Activated CD4-positive, alpha-beta T cell treated with anti-CD3 and anti-CD28 coated beads, Interleukin-2, amount 10 ng/mL, durations not matched to agents 7 days and 5 days (primary cell): ENCODE data around the gene EPHA2. TPM values are rescaled to one million over a fixed set of nuclear protein-coding genes. Genes with fewer than 3 reads are reported as not detected.

Experiments used
- CTCF ChIA-PET: fragments of 350-600 bp; sonication (Branson Sonifier 250); formaldehyde crosslinking; loops from one replicate; lab custom pipeline; 2021; ENCODE audit warnings: antibody characterized with exemption; lab: Charles Lee
- POLR2A ChIA-PET: fragments of 350-600 bp; sonication (Branson Sonifier 250); formaldehyde crosslinking; loops from one replicate; lab custom pipeline; 2021; ENCODE audit warnings: antibody characterized with exemption; lab: Charles Lee
- DNase-seq: peaks from one replicate; pipeline ENCODE4 v3.0.0-alpha.2; 2020
- H3K27ac Mint-ChIP-seq: one replicate; pipeline ENCODE4 v1.8.0; 2021; ENCODE audit warnings: mild to moderate bottlenecking, moderate library complexity, mixed read lengths
- H3K27me3 Mint-ChIP-seq: one replicate; pipeline ENCODE4 v1.8.0; 2021; ENCODE audit warnings: mixed read lengths
- H3K36me3 Mint-ChIP-seq: one replicate; pipeline ENCODE4 v1.8.0; 2021; ENCODE audit warnings: low read depth, mixed read lengths
- H3K4me1 Mint-ChIP-seq: one replicate; pipeline ENCODE4 v1.8.0; 2021; ENCODE audit warnings: mixed read lengths
- H3K4me3 Mint-ChIP-seq: one replicate; pipeline ENCODE4 v1.8.0; 2021; ENCODE audit warnings: mild to moderate bottlenecking, moderate library complexity, mixed read lengths
- H3K9me3 Mint-ChIP-seq: one replicate; pipeline ENCODE4 v1.8.0; 2021; ENCODE audit warnings: mixed read lengths
- total RNA-seq, 2 experiments: library from RNA; stranded (reverse); gene quantifications; one replicate each; pipeline ENCODE4 v1.2.3, GENCODE V29; 2021

The EPHA2 gene
- total RNA-seq, 2 experiments from 2014 or later = not detected

GRCh38 chr1:16150508-16150907 is 5.4 kb downstream of the EPHA2 start:
- ChIA-PET CTCF (no interaction called here), POLR2A (no interaction called here)
- no peak for DNase-seq
- Mint-ChIP-seq H3K4me1 (peaks cover 7% of the 10 kb centered on the region), H3K4me3 (no peak overlapping the region), H3K27ac (no peak overlapping the region), H3K9me3 (no peaks in the 10 kb centered on the region), H3K27me3 (peaks cover 26% of the 10 kb centered on the region), H3K36me3 (no peaks in the 10 kb centered on the region)

- ChIA-PET POLR2A (no interaction called here), CTCF (no interaction called here)
- Mint-ChIP-seq H3K9me3 (no peaks in the 10 kb centered on the region), H3K36me3 (no peaks in the 10 kb centered on the region), H3K27ac (no peak overlapping the region), H3K4me3 (no peak overlapping the region), H3K4me1 (peaks cover 5% of the 10 kb centered on the region), H3K27me3 (peaks cover 22% of the 10 kb centered on the region)
- DNase-seq = no peak
Observed at GRCh38 chr1:16149702-16150488, 6.0 kb downstream of the EPHA2 start.

DNA sequence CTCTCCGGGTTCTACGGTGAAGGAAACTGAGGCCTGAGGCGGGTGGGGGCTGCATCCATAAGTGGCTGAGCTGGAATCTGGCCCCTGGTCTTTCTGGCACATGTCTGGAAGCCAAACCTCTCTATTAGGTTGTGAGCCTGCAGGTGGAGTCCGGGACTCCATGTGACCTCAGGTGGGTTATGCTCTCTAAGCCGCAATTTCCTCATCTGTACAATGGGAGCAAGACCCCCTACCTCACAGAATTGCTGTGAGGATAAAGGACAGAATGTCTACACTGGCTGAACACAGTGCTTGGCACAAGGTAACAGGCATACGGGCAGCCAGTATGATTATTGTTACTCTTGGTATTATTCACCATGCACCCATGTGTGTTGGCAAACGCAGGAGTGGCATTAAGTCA is 6.7 kb downstream of the EPHA2 start:
- no peak for DNase-seq
- ChIA-PET CTCF (no interaction called here), POLR2A (no interaction called here)
- Mint-ChIP-seq H3K4me1 (peaks cover 1% of the 10 kb centered on the region), H3K4me3 (no peak overlapping the region), H3K9me3 (no peaks in the 10 kb centered on the region), H3K27ac (no peak overlapping the region), H3K27me3 (peaks cover 17% of the 10 kb centered on the region), H3K36me3 (no peaks in the 10 kb centered on the region)

- POLR2A ChIA-PET = no interaction called here
- no peak for DNase-seq
- Mint-ChIP-seq H3K27ac (no peak overlapping the region), H3K4me3 (no peak overlapping the region), H3K9me3 (no peaks in the 10 kb centered on the region), H3K4me1 (no peaks in the 10 kb centered on the region), H3K27me3 (peaks cover 13% of the 10 kb centered on the region), H3K36me3 (no peaks in the 10 kb centered on the region)
- CTCF ChIA-PET = interaction anchor here (0.5 to 1.2 kb wide), 2 partner anchors 84 to 292 kb away, joined by 3 to 4 read pairs; no protein-coding TSS in a partner anchor
Observed at GRCh38 chr1:16148329-16149092, 7.4 kb downstream of the EPHA2 start.

GRCh38 chr1:16147156-16147926 is 8.5 kb downstream of the EPHA2 start:
- H3K4me1 Mint-ChIP-seq = no peaks in the 10 kb centered on the region
- no peak overlapping the region for H3K4me3 Mint-ChIP-seq
- H3K9me3 Mint-ChIP-seq = no peaks in the 10 kb centered on the region
- no peak for DNase-seq
- POLR2A ChIA-PET = interaction anchor here (0.5 kb wide), 1 partner anchor 21 kb away, joined by 3 read pairs; no protein-coding TSS in a partner anchor
- no peaks in the 10 kb centered on the region for H3K36me3 Mint-ChIP-seq
- CTCF ChIA-PET = interaction anchor here (0.5 to 1.3 kb wide), 4 partner anchors 28 to 291 kb away, joined by 3 to 5 read pairs (median 4); no protein-coding TSS in a partner anchor
- peaks cover 8% of the 10 kb centered on the region for H3K27me3 Mint-ChIP-seq
- H3K27ac Mint-ChIP-seq = no peak overlapping the region

- Mint-ChIP-seq H3K4me3 (no peak overlapping the region), H3K27ac (no peak overlapping the region), H3K27me3 (peaks cover 5% of the 10 kb centered on the region), H3K36me3 (no peaks in the 10 kb centered on the region), H3K9me3 (no peaks in the 10 kb centered on the region), H3K4me1 (no peaks in the 10 kb centered on the region)
- no peak for DNase-seq
- ChIA-PET POLR2A (interaction anchor here (0.5 kb wide), 1 partner anchor 21 kb away, joined by 3 read pairs; no protein-coding TSS in a partner anchor), CTCF (interaction anchor here (0.5 to 1.3 kb wide), 2 partner anchors 35 to 292 kb away, joined by 3 to 5 read pairs; no protein-coding TSS in a partner anchor)
Observed at GRCh38 chr1:16146279-16147155, 9.4 kb downstream of the EPHA2 start.

DNA sequence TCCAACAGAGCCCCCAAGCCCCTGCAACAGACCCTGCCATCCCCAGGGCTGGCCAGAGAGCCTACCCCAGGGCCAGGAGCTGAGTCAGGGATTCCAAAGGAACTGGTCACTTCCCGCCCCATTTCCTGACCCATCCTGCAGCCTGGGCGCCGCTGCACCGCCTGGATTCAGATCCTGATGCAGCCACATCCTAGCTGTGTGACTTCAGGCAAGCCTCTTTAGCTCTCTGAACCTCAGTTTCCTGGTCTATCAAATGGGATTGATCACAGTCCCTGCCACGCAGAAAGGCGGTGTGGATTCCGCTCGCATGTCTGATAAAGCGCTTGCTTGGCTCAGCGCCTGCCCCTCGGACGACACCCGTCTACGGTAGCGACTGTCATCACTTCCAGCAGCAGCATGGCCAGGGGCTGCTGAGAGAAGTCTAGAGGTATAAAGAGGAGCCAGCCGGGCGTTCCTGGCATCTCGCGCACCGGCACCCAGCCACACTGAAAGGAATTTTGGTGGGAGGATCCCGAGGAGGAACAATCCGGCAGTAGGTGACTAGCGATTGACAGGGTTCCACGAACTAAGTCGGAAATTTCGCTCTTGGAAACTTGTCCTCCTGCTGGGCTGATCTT is 10.1 kb downstream of the EPHA2 start:
- H3K4me1 Mint-ChIP-seq = peaks cover 2% of the 10 kb centered on the region
- CTCF ChIA-PET = no interaction called here
- H3K27ac Mint-ChIP-seq = no peak overlapping the region
- no peaks in the 10 kb centered on the region for H3K36me3 Mint-ChIP-seq
- POLR2A ChIA-PET = no interaction called here
- no peaks in the 10 kb centered on the region for H3K9me3 Mint-ChIP-seq
- H3K27me3 Mint-ChIP-seq = peaks cover 7% of the 10 kb centered on the region
- no peak for DNase-seq
- H3K4me3 Mint-ChIP-seq = no peak overlapping the region

- no peak overlapping the region for H3K27ac Mint-ChIP-seq
- peaks cover 2% of the 10 kb centered on the region for H3K4me1 Mint-ChIP-seq
- H3K4me3 Mint-ChIP-seq = no peak overlapping the region
- POLR2A ChIA-PET = no interaction called here
- no peaks in the 10 kb centered on the region for H3K9me3 Mint-ChIP-seq
- H3K27me3 Mint-ChIP-seq = peaks cover 9% of the 10 kb centered on the region
- DNase-seq = no peak
- H3K36me3 Mint-ChIP-seq = no peaks in the 10 kb centered on the region
- CTCF ChIA-PET = no interaction called here
Observed at GRCh38 chr1:16145030-16145661, 10.7 kb downstream of the EPHA2 start.

- ChIA-PET CTCF (interaction anchor here (0.6 kb wide), 1 partner anchor 138 kb away, joined by 5 read pairs; no protein-coding TSS in a partner anchor), POLR2A (interaction anchor here (0.6 kb wide), 1 partner anchor 9 kb away, joined by 3 read pairs; no protein-coding TSS in a partner anchor)
- H3K4me3 Mint-ChIP-seq = no peak overlapping the region
- H3K36me3 Mint-ChIP-seq = no peaks in the 10 kb centered on the region
- H3K27ac Mint-ChIP-seq = no peak overlapping the region
- H3K27me3 Mint-ChIP-seq = peaks cover 9% of the 10 kb centered on the region
- H3K4me1 Mint-ChIP-seq = peaks cover 2% of the 10 kb centered on the region
- no peaks in the 10 kb centered on the region for H3K9me3 Mint-ChIP-seq
- no peak for DNase-seq
Observed at GRCh38 chr1:16144325-16145029, 11.4 kb downstream of the EPHA2 start.

DNA sequence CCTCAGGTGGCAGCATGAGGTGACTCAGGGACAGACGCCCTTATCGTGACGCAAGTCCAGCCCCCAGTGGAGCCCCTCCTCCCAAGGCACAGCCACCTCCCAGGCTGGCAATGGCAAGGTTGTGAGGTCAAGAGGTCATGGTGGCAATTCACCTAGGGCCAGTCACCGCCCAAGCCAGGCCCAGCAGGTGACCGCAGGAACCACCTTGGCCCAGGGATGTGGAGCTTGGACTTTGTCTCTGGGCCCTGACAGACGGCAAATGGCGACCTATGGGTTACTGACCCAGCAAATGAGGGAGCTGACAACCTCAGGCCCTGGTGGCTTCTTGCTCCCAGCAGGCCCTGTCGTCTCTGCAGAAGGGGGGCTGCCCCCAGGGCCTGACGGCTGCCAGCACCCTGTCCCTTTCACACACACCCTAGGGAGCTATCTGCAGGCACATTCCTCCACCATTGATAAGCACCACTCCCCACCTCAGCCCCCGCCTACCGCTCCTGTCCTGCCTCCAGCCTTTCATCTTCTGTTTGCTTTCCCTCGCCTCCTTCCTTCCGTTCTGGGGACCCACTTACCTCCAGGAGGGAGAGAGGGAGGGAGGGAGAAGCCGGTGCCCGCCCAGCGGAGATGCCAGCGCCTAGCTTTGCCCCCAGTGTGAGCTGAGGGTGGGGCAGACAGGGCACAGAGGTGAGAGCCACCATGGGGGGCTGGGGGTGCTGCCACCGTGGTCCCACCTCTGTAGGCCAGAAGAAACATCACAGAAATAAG is 12.1 kb downstream of the EPHA2 start:
- H3K27ac Mint-ChIP-seq = no peak overlapping the region
- peaks cover 10% of the 10 kb centered on the region for H3K27me3 Mint-ChIP-seq
- CTCF ChIA-PET = interaction anchor here (0.6 kb wide), 1 partner anchor 139 kb away, joined by 5 read pairs; no protein-coding TSS in a partner anchor
- POLR2A ChIA-PET = no interaction called here
- no peak overlapping the region for H3K4me3 Mint-ChIP-seq
- H3K4me1 Mint-ChIP-seq = peaks cover 2% of the 10 kb centered on the region
- no peaks in the 10 kb centered on the region for H3K36me3 Mint-ChIP-seq
- no peaks in the 10 kb centered on the region for H3K9me3 Mint-ChIP-seq
- DNase-seq = no peak
